HepG2 (cell line): Measurements from ENCODE around the gene OTOP2. TPM values are rescaled to one million over a fixed set of nuclear protein-coding genes. Genes with fewer than 3 reads are reported as not detected.

Source experiments
- ARID2 ChIP-seq: sonication (generic); formaldehyde crosslinking; IDR thresholded peaks from 2 replicates; pipeline ENCODE4 v1.8.1; 2022; ENCODE audit warnings: mild to moderate bottlenecking, missing genetic modification reagents, borderline replicate concordance
- ARID5B ChIP-seq: IDR thresholded peaks from 2 replicates; pipeline ENCODE4 v1.4.0; 2020; ENCODE audit warnings: mild to moderate bottlenecking, missing genetic modification reagents
- DNMT1 ChIP-seq: sonication (generic); formaldehyde crosslinking; IDR thresholded peaks from 2 replicates; pipeline ENCODE4 v1.5.1; 2020; ENCODE audit warnings: mild to moderate bottlenecking, missing genetic modification reagents
- EZH2 ChIP-seq: conservative IDR thresholded peaks from 2 replicates; pipeline ENCODE4 v1.6.1; 2012; ENCODE audit warnings: mild to moderate bottlenecking, low read depth, low read length, moderate library complexity
- HNRNPL ChIP-seq: fragments of 200-400 bp; formaldehyde crosslinking; IDR thresholded peaks from 2 replicates; pipeline ENCODE4 v1.6.1; 2017; ENCODE audit warnings: mild to moderate bottlenecking, low read depth, low read length
- NFE2L1 ChIP-seq: sonication (generic); formaldehyde crosslinking; IDR thresholded peaks from 2 replicates; pipeline ENCODE4 v1.4.0; 2020; ENCODE audit warnings: missing genetic modification reagents, mild to moderate bottlenecking, borderline replicate concordance
- NR2C2 ChIP-seq: sonication (generic); formaldehyde crosslinking; IDR thresholded peaks from 2 replicates; pipeline ENCODE4 v1.4.0; 2020; ENCODE audit warnings: missing genetic modification reagents, mild to moderate bottlenecking, moderate library complexity, borderline replicate concordance
- REPIN1 ChIP-seq: sonication (generic); formaldehyde crosslinking; IDR thresholded peaks from 2 replicates; pipeline ENCODE4 v1.8.0; 2022; ENCODE audit warnings: missing genetic modification reagents, low read depth, mild to moderate bottlenecking, borderline replicate concordance
- SMAD3 ChIP-seq: sonication (generic); formaldehyde crosslinking; IDR thresholded peaks from 2 replicates; pipeline ENCODE4 v1.4.0; 2020; ENCODE audit warnings: missing genetic modification reagents
- TCF7L2 ChIP-seq: IDR thresholded peaks from 2 replicates; pipeline ENCODE4 v1.6.1; 2011; ENCODE audit warnings: mild to moderate bottlenecking, low read depth, low read length, moderate library complexity
- U2AF2 ChIP-seq: fragments of 200-400 bp; formaldehyde crosslinking; IDR thresholded peaks from 2 replicates; pipeline ENCODE4 v1.6.1; 2017; ENCODE audit warnings: low read depth, mild to moderate bottlenecking, low read length
- ZBTB33 ChIP-seq: sonication (generic); formaldehyde crosslinking; IDR thresholded peaks from 2 replicates; pipeline ENCODE4 v1.4.0; 2020; ENCODE audit warnings: missing genetic modification reagents
- ZNF574 ChIP-seq: sonication (generic); formaldehyde crosslinking; IDR thresholded peaks from 2 replicates; pipeline ENCODE4 v1.4.0; 2020; ENCODE audit warnings: missing genetic modification reagents
- polyA plus RNA-seq, 8 experiments: library from polyadenylated mRNA; depleted of rRNA in 3 of 8; stranded (reverse) in 7 of 8; unstranded in 1 of 8; fragments of >200 nt; fragmentation: Illumina TruSeq in 4 of 8; extraction: Trizol in 4 of 8; gene quantifications; 2 replicates each; pipeline versions ENCODE4 v1.2.1 to v1.2.3, GENCODE V29; 2011 to 2016; ENCODE audit warnings: low read depth in 4 of 8, missing spikeins in 1 of 8, mixed read lengths in 1 of 8; ENCODE audit not compliant: insufficient read depth in 1 of 8
- total RNA-seq, 5 experiments: library from RNA; depleted of rRNA; stranded (reverse); fragments of >200 nt; fragmentation: Illumina TruSeq; extraction: Trizol; gene quantifications; 2 replicates each; pipeline ENCODE4 v1.2.3, GENCODE V29; 2016; ENCODE audit warnings: low read depth in 1 of 5

Gene OTOP2
- total and polyA plus RNA-seq, 2 of the 13 experiments (the other 11 are each of a cell fraction or from before 2014, with no cell fraction given) = not detected

- peak; percentile 38; the same call in 1 of the 2 replicates for TF ChIP-seq NR2C2
- TF ChIP-seq EZH2 = no peak
- 0 out of 2 replicates have a peak, but pooled peaks have one; percentile 17 for TF ChIP-seq ARID5B (CRISPR knock-in tag)
- TF ChIP-seq ARID2 (CRISPR knock-in tag) = no peak
- no peak for TF ChIP-seq SMAD3 (CRISPR knock-in tag)
- no peak for TF ChIP-seq U2AF2
- TF ChIP-seq ZBTB33 (CRISPR knock-in tag) = no peak
- TF ChIP-seq ZNF574 (CRISPR knock-in tag) = peak; percentile 34; the same call in 1 of the 2 replicates
- peak; percentile 31; the same call in 1 of the 2 replicates for TF ChIP-seq NFE2L1 (CRISPR knock-in tag)
- TF ChIP-seq HNRNPL = no peak
- TF ChIP-seq TCF7L2 = no peak
- no peak for TF ChIP-seq REPIN1 (CRISPR knock-in tag)
- peak; percentile 64 for TF ChIP-seq DNMT1 (CRISPR knock-in tag)
These were observed 30.8 kb upstream of the OTOP2 start, which contains the start of gene FADS6 (continued) for GRCh38 chr17:74892974-74893911.
